Esophagus muscularis mucosa (tissue), 4 donors: Measurements from ENCODE around the gene UBAC2. TPM values are rescaled to one million over a fixed set of nuclear protein-coding genes. Genes with fewer than 3 reads are reported as not detected.
A peak's percentile ranks its signal among the peaks of the same experiment; 100 is the strongest.
"Not testable (repeated sequence)": the region's sequence is repeated elsewhere in the genome, so short reads cannot be mapped to it uniquely, and the experiment has no call there.

Experiments
- DNase-seq: peaks from one replicate; pipeline ENCODE4 v3.0.0-alpha.2; 2017; ENCODE audit errors: extremely low spot score
- H3K27ac ChIP-seq, 4 donors: fragments of 200-600 bp; sonication (generic); replicated peaks in 1 of 4; 1 replicate in 3 of 4; 2 replicates in 1 of 4; pipeline ENCODE4 v1.5.1; 2016 to 2019; ENCODE audit warnings: mild to moderate bottlenecking in 1 of 4
- H3K27me3 ChIP-seq, 4 donors: fragments of 200-600 bp; sonication (generic); one replicate each; pipeline versions ENCODE4 v1.5.1 to v1.6.0; 2016 to 2019
- H3K36me3 ChIP-seq, 4 donors: fragments of 200-600 bp; sonication (generic); one replicate each; pipeline ENCODE4 v1.5.1; 2016 to 2019
- H3K4me1 ChIP-seq, 4 donors: fragments of 200-600 bp; sonication (generic); one replicate each; pipeline ENCODE4 v1.5.1; 2016 to 2019
- H3K4me3 ChIP-seq, 4 donors: fragments of 200-600 bp; sonication (generic); 1 replicate in 2 of 4; 2 replicates in 2 of 4; pipeline ENCODE4 v1.5.1; 2016 to 2019; ENCODE audit warnings: mild to moderate bottlenecking in 4 of 4, moderate library complexity in 1 of 4
- H3K9me3 ChIP-seq, 4 donors: fragments of 200-600 bp; sonication (generic); 1 replicate in 3 of 4; 2 replicates in 1 of 4; pipeline ENCODE4 v1.5.1; 2016 to 2019
- CTCF ChIP-seq, 3 experiments: fragments of 200-600 bp in 2 of 3; fragments of 450-650 bp in 1 of 3; sonication (generic) in 2 of 3; IDR thresholded peaks; one replicate each; pipeline ENCODE4 v1.5.1; 2017 to 2019; ENCODE audit warnings: antibody characterized with exemption in 3 of 3, mild to moderate bottlenecking in 2 of 3, moderate library complexity in 1 of 3
- EP300 ChIP-seq: sonication (generic); formaldehyde crosslinking; IDR thresholded peaks from one replicate; pipeline ENCODE4 v1.6.1; 2017; ENCODE audit warnings: antibody characterized with exemption
- POLR2A ChIP-seq: fragments of 450-650 bp; IDR thresholded peaks from one replicate; pipeline ENCODE4 v1.6.1; 2017; ENCODE audit warnings: antibody characterized with exemption, moderate library complexity, mild to moderate bottlenecking, low read depth
- POLR2AphosphoS5 ChIP-seq, 2 donors: sonication (generic); formaldehyde crosslinking; IDR thresholded peaks; one replicate each; pipeline ENCODE4 v1.6.1; 2017; ENCODE audit warnings: antibody characterized with exemption in 2 of 2
- WGBS: methylation state at CpG from one replicate; pipeline ENCODE4 v1.1.5; 2018; 5-methylcytosine and 5-hydroxymethylcytosine counted together
- intact Hi-C: fragments of 100-400 bp; cut with DNase I; formaldehyde crosslinking; loops from one replicate; pipeline ENCODE4 v1.15.1; 2023
- total RNA-seq, 4 donors: library from RNA; depleted of rRNA; stranded (reverse); fragments of >200 nt; gene quantifications; one replicate each; pipeline versions ENCODE4 v1.1.0 to v1.2.1, GENCODE V29; 2016

UBAC2 gene
- total RNA-seq, 4 donors from 2014 or later = 42.6 to 62.1 (median 50.9) TPM

DNA sequence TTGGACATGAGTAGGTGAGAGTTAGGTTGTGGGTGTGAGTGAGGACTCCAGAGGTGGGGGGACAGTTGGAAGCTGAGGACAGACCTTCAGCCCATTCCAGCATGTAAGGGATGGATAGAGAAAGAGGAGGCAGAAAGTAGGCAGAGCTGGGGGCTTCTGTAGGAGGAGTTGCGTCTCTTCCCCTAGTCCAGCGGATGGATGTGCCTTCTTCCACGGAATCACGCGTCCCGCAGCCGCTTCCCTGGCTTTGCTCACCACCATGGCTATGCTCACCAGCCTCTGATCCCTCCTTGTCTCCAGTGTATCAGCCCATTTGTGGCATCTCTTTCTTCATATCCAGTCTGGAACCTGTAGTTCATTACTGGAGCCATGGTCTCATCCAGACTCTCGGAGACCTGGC, 5.6 kb downstream of the UBAC2 start:
- TF ChIP-seq CTCF (IDR thresholded peaks at IDR 0.05) = no peak
- TF ChIP-seq POLR2AphosphoS5 (IDR thresholded peaks at IDR 0.05) = no peak
- TF ChIP-seq EP300 = no peak
- no peak for TF ChIP-seq POLR2A
- H3K27ac ChIP-seq = no peak overlapping the region
- 100% methylated on average over 7 of the region's 8 CpGs for WGBS
- intact Hi-C loops = no loop called here
- no peak overlapping the region for H3K4me3 ChIP-seq
- DNase-seq = peak; percentile 34
- H3K9me3 ChIP-seq = no peaks in the 10 kb centered on the region
- no peaks in the 10 kb centered on the region for H3K27me3 ChIP-seq
- peaks cover 0 to 12% (median 3%) of the 10 kb centered on the region in 4 donors for H3K36me3 ChIP-seq
- peaks cover 24 to 41% (median 33%) of the 10 kb centered on the region in 4 donors for H3K4me1 ChIP-seq

DNA sequence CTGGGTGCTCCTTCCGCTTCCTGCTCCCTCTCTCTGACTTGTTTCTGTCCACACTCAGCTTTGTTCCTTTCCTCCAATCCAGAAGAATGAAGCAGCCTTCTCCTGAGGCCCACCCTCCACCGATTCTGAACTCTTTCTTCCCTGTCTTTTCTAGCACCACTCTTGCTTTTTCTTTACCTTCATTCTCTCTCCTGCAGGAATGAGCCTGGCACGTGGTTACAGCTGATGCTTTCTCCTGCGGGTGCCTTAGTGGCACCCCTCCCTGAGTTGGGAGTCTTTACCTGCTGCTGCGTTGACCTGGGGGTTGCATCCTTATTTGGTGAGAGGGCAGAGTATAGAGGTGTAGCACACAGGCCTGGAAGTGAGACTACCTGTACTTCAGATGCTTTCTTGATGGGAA, 6.2 kb downstream of the UBAC2 start:
- 92% methylated on average over 5 of the region's 5 CpGs for WGBS
- TF ChIP-seq CTCF (IDR thresholded peaks at IDR 0.05) (no peak), POLR2A (no peak)
- DNase-seq = peak; percentile 57
- Histone ChIP-seq H3K36me3 (peaks cover 0 to 12% (median 3%) of the 10 kb centered on the region in 4 donors), H3K9me3 (no peaks in the 10 kb centered on the region), H3K27me3 (no peaks in the 10 kb centered on the region), H3K4me3 (no peak overlapping the region), H3K4me1 (peaks cover 20 to 37% (median 29%) of the 10 kb centered on the region in 4 donors), H3K27ac (no peak overlapping the region)
- intact Hi-C loops = no loop called here

DNA sequence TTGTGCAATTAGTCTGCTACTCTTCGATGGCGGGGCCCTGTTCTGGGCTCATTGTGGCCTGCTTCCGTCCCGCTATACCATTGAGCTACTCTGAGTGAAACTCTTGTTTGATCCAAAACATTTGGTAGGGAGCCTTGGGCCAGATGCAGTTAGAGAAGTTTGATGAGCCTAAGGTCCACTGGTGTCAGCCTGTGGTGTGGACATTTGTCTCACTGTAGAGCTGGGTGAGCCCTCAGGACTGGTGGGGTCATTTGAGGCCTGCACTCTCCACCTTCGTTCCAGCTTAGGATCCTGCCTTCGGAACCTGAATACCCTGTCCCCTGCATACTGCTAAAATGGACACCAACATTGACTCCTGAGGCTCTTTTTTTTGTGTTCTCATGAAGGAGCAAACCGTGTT, 6.9 kb downstream of the UBAC2 start:
- Histone ChIP-seq H3K9me3 (no peaks in the 10 kb centered on the region), H3K36me3 (peaks cover 0 to 12% (median 3%) of the 10 kb centered on the region in 4 donors), H3K27me3 (no peaks in the 10 kb centered on the region), H3K4me1 (peaks cover 14 to 31% (median 22%) of the 10 kb centered on the region in 4 donors), H3K4me3 (no peak overlapping the region), H3K27ac (no peak overlapping the region)
- peak; percentile 47 for DNase-seq
- TF ChIP-seq POLR2A = no peak
- no peak for TF ChIP-seq POLR2AphosphoS5 (IDR thresholded peaks at IDR 0.05)
- no peak for TF ChIP-seq CTCF (IDR thresholded peaks at IDR 0.05)
- intact Hi-C loops = no loop called here
- 95% methylated on average over 7 of the region's 7 CpGs for WGBS

DNA sequence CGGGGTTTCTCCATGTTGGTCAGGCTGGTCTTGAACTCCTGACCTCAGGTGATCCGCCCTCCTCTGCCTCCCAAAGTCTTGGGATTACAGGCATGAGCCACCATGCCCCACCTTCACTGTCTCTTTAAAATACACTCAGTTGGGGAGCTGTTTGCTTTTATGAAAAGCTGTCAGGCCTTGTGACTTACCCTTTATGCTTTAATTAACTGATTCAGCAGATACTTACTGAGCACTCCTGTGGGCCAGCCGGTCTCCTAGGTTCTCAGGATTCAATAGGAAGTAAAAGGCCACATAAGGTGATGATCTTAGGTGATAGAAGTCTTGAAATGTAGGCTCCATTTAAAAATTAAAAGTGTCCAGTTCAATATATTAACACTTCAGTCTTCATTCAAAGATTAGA, 7.5 kb downstream of the UBAC2 start:
- H3K9me3 ChIP-seq = no peaks in the 10 kb centered on the region
- TF ChIP-seq POLR2A (no peak), CTCF (IDR thresholded peaks at IDR 0.05) (no peak), POLR2AphosphoS5 (IDR thresholded peaks at IDR 0.05) (no peak), EP300 (no peak)
- H3K27ac ChIP-seq = no peak overlapping the region
- peak; percentile 10 for DNase-seq
- intact Hi-C loops = no loop called here
- H3K4me3 ChIP-seq = no peak overlapping the region
- peaks cover 7 to 25% (median 16%) of the 10 kb centered on the region in 4 donors for H3K4me1 ChIP-seq
- H3K27me3 ChIP-seq = no peaks in the 10 kb centered on the region
- peaks cover 0 to 12% (median 3%) of the 10 kb centered on the region in 4 donors for H3K36me3 ChIP-seq
- WGBS = 88% methylated on average over 3 of the region's 3 CpGs

GRCh38 chr13:99208845-99209527, 8.3 kb downstream of the UBAC2 start:
- peak; percentile 85 for DNase-seq
- 91% methylated on average over 8 of the region's 8 CpGs for WGBS
- H3K27ac ChIP-seq = no peak overlapping the region
- no peaks in the 10 kb centered on the region for H3K9me3 ChIP-seq
- peaks cover 0 to 18% (median 11%) of the 10 kb centered on the region in 4 donors for H3K4me1 ChIP-seq
- intact Hi-C loops = no loop called here
- H3K36me3 ChIP-seq = peaks cover 0 to 12% (median 3%) of the 10 kb centered on the region in 4 donors
- H3K4me3 ChIP-seq = no peak overlapping the region
- TF ChIP-seq POLR2A = no peak
- H3K27me3 ChIP-seq = no peaks in the 10 kb centered on the region

DNA sequence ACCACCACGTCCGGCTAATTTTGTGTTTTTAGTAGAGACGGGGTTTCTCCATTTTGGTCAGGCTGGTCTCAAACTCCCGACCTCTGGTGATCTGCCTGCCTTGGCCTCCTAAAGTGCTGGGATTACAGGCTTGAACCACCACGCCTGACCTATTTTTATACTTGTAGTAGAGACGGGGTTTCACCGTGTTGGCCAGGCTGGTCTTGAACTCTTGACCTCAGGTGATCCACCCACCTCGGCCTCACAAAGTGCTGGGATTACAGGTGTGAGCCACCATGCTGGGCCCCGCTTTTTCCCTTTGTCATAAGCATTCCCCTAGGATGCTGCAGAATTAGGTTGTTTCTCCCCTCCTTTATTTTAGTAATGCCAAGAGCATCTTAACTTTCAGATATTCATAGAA, 10.0 kb downstream of the UBAC2 start:
- intact Hi-C loops, DNase-seq, H3K4me3 ChIP-seq, H3K9me3 ChIP-seq, H3K27me3 ChIP-seq, H3K27ac ChIP-seq: not testable (repeated sequence)
- WGBS = 95% methylated on average over 9 of the region's 9 CpGs
- H3K4me1 ChIP-seq = peaks cover 15 to 27% (median 23%) of the 10 kb centered on the region in 4 donors
- H3K36me3 ChIP-seq = peaks cover 0 to 12% (median 3%) of the 10 kb centered on the region in 4 donors
